Activated CD4-positive, alpha-beta T cell treated with anti-CD3 and anti-CD28 coated beads, Interleukin-10, Interleukin-2, amounts not matched to agents 100 ng/mL and 50 ng/mL, durations not matched to agents 16 hours and 8 hours (primary cell): ENCODE measurements around the gene DCHS1.

ENCODE experiments used
- DNase-seq: peaks from one replicate; pipeline ENCODE4 v3.0.0-alpha.2; 2020

DCHS1 gene

GRCh38 chr11:6625156-6625831, 30.3 kb downstream of the DCHS1 start:
- DNase-seq = no peak

- DNase-seq = no peak
These were observed 31.9 kb downstream of the DCHS1 start for GRCh38 chr11:6623391-6624363.

- no peak for DNase-seq
These were observed 33.1 kb downstream of the DCHS1 start for GRCh38 chr11:6622261-6623171.

- DNase-seq = no peak
These were observed 33.8 kb downstream of the DCHS1 start for GRCh38 chr11:6621711-6622211.

GRCh38 chr11:6620636-6621035, 35.0 kb downstream of the DCHS1 start:
- no peak for DNase-seq

GRCh38 chr11:6619004-6619745, 36.4 kb downstream of the DCHS1 start, which contains the start of gene TPP1:
Gene TPP1, minus strand, starts transcription at chr11:6619422. Its CDS starts 22 bp downstream, at chr11:6619400.
- peak; percentile 95 for DNase-seq

- peak; percentile 83 for DNase-seq
These were observed 37.2 kb downstream of the DCHS1 start for GRCh38 chr11:6618117-6619003.

- DNase-seq = no peak
These were observed 38.3 kb downstream of the DCHS1 start for GRCh38 chr11:6617315-6617781.

- DNase-seq = no peak
These were observed 38.9 kb downstream of the DCHS1 start for GRCh38 chr11:6616596-6617250.

GRCh38 chr11:6615882-6616585, 39.6 kb downstream of the DCHS1 start:
- no peak for DNase-seq

GRCh38 chr11:6615046-6615445, 40.6 kb downstream of the DCHS1 start:
- no peak for DNase-seq

- DNase-seq = no peak
These were observed 41.2 kb downstream of the DCHS1 start for GRCh38 chr11:6614446-6614845.

- DNase-seq = no peak
These were observed 42.1 kb downstream of the DCHS1 start for GRCh38 chr11:6613496-6613895.

- DNase-seq = peak; percentile 98
These were observed 43.2 kb downstream of the DCHS1 start, which contains the start of gene TAF10 for GRCh38 chr11:6612213-6613041. Gene TAF10, minus strand, starts transcription at chr11:6612216. Its CDS starts 27 bp downstream, at chr11:6612189.

- no peak for DNase-seq
These were observed 43.7 kb downstream of the DCHS1 start for GRCh38 chr11:6611963-6612212.

GRCh38 chr11:6611092-6611962, 44.3 kb downstream of the DCHS1 start:
- peak; percentile 26 for DNase-seq

GRCh38 chr11:6610591-6610990, 45.0 kb downstream of the DCHS1 start:
- DNase-seq = no peak
